ENCODE data around the gene CAMK2G. TPM values are rescaled to one million over a fixed set of nuclear protein-coding genes. Genes with fewer than 3 reads are reported as not detected.

CAMK2G gene
- total RNA-seq, 2 donors from 2014 or later = 41.9 to 47.8 TPM

GRCh38 chr10:73841526-73842285 lies 32.6 kb downstream of the CAMK2G start:
- intact Hi-C loops (cut with DNase I) = no loop called here
- no peaks in the 10 kb centered on the region for H3K4me1 ChIP-seq (replicated peaks)
- TF ChIP-seq CTCF (IDR thresholded peaks at IDR 0.05) = no peak
- no peak for TF ChIP-seq POLR2A (IDR thresholded peaks at IDR 0.05)
- no peak for TF ChIP-seq POLR2AphosphoS5 (IDR thresholded peaks at IDR 0.05)
- no peak overlapping the region for H3K27ac ChIP-seq
- H3K4me3 ChIP-seq = no peak overlapping the region
- no peaks in the 10 kb centered on the region for H3K9me3 ChIP-seq
- DNase-seq (ENCODE audit: low spot score) = no peak
- H3K36me3 ChIP-seq = peaks cover 3 to 18% of the 10 kb centered on the region in 2 donors
- WGBS = 88% methylated on average over 9 of the region's 9 CpGs
- no peaks in the 10 kb centered on the region for H3K27me3 ChIP-seq (replicated peaks; ENCODE audit: insufficient read depth)

GRCh38 chr10:73841061-73841421 lies 33.3 kb downstream of the CAMK2G start:
- intact Hi-C loops (cut with DNase I) = no loop called here
- no peak for DNase-seq (ENCODE audit: low spot score)
- Histone ChIP-seq H3K9me3 (no peaks in the 10 kb centered on the region), H3K27me3 (replicated peaks; ENCODE audit: insufficient read depth) (no peaks in the 10 kb centered on the region), H3K4me1 (replicated peaks) (no peaks in the 10 kb centered on the region), H3K4me3 (no peak overlapping the region), H3K27ac (no peak overlapping the region), H3K36me3 (peaks cover 3 to 17% of the 10 kb centered on the region in 2 donors)
- no peak for TF ChIP-seq CTCF (IDR thresholded peaks at IDR 0.05)
- TF ChIP-seq POLR2AphosphoS5 (IDR thresholded peaks at IDR 0.05) = no peak
- WGBS = 81% methylated on average over 9 of the region's 9 CpGs

- 91% methylated on average over 13 of the region's 13 CpGs for WGBS
- Histone ChIP-seq H3K4me1 (replicated peaks) (no peaks in the 10 kb centered on the region), H3K36me3 (peaks cover 3 to 17% of the 10 kb centered on the region in 2 donors), H3K27me3 (replicated peaks; ENCODE audit: insufficient read depth) (no peaks in the 10 kb centered on the region), H3K27ac (no peak overlapping the region), H3K4me3 (no peak overlapping the region), H3K9me3 (no peaks in the 10 kb centered on the region)
- intact Hi-C loops (cut with DNase I) = no loop called here
- no peak for TF ChIP-seq POLR2A (IDR thresholded peaks at IDR 0.05)
- no peak for TF ChIP-seq CTCF (IDR thresholded peaks at IDR 0.05)
- no peak for TF ChIP-seq POLR2AphosphoS5 (IDR thresholded peaks at IDR 0.05)
- DNase-seq (ENCODE audit: low spot score) = no peak
Observed at GRCh38 chr10:73840403-73841060, 33.8 kb downstream of the CAMK2G start.

GRCh38 chr10:73840056-73840402 lies 34.3 kb downstream of the CAMK2G start:
- intact Hi-C loops (cut with DNase I) = no loop called here
- Histone ChIP-seq H3K9me3 (no peaks in the 10 kb centered on the region), H3K36me3 (peaks cover 3 to 17% of the 10 kb centered on the region in 2 donors), H3K4me3 (no peak overlapping the region), H3K27ac (no peak overlapping the region), H3K27me3 (replicated peaks; ENCODE audit: insufficient read depth) (no peaks in the 10 kb centered on the region), H3K4me1 (replicated peaks) (no peaks in the 10 kb centered on the region)
- DNase-seq (ENCODE audit: low spot score) = no peak
- 93% methylated on average over 4 of the region's 4 CpGs for WGBS
- no peak for TF ChIP-seq POLR2A (IDR thresholded peaks at IDR 0.05)
- TF ChIP-seq POLR2AphosphoS5 (IDR thresholded peaks at IDR 0.05) = no peak
- no peak for TF ChIP-seq CTCF (IDR thresholded peaks at IDR 0.05)
